ENCODE data around the gene MAD1L1. TPM values are rescaled to one million over a fixed set of nuclear protein-coding genes. Genes with fewer than 3 reads are reported as not detected.

Gene MAD1L1
- total RNA-seq, 2 donors from 2014 or later, result 59.1 to 61.4 TPM

- no peak overlapping the region for H3K27ac ChIP-seq (ENCODE audit: low read depth, low read length)
- DNase-seq, result no peak
- no peaks in the 10 kb centered on the region for H3K9me3 Mint-ChIP-seq
- WGBS, 2 experiments (ENCODE audit: insufficient coverage in 1 of 2, insufficient read length in 1 of 2), result 90 to 93% methylated on average over 2 to 4 of the region's 4 CpGs
- H3K4me1 ChIP-seq (ENCODE audit: control insufficient read depth, insufficient read depth, low read length), result no peaks in the 10 kb centered on the region
- H3K36me3 Mint-ChIP-seq (ENCODE audit: low read depth), result peaks cover 19% of the 10 kb centered on the region
- no peaks in the 10 kb centered on the region for H3K4me1 Mint-ChIP-seq
- no peak overlapping the region for H3K4me3 Mint-ChIP-seq
- no peaks in the 10 kb centered on the region for H3K9me3 ChIP-seq (ENCODE audit: control insufficient read depth, low read length)
- no peaks in the 10 kb centered on the region for H3K27me3 Mint-ChIP-seq (ENCODE audit: insufficient read depth)
- no peak overlapping the region for H3K9ac ChIP-seq (ENCODE audit: extremely low read depth, low read length, poor library complexity, severe bottlenecking)
- H3K36me3 ChIP-seq (ENCODE audit: control insufficient read depth, insufficient read depth, low read length), result peaks cover 13% of the 10 kb centered on the region
- no peak overlapping the region for H3K4me3 ChIP-seq (ENCODE audit: low read length)
- H3K27ac Mint-ChIP-seq, result peak overlapping the region; percentile 75
- no peaks in the 10 kb centered on the region for H3K27me3 ChIP-seq (ENCODE audit: control insufficient read depth, insufficient read depth, low read length, poor library complexity, severe bottlenecking)
- TF ChIP-seq CTCF (conservative IDR thresholded peaks at IDR 0.05), result no peak
Measured at GRCh38 chr7:2117646-2118045, 115.1 kb downstream of the MAD1L1 start.

- H3K4me3 Mint-ChIP-seq, result no peak overlapping the region
- H3K4me1 Mint-ChIP-seq, result no peaks in the 10 kb centered on the region
- H3K9ac ChIP-seq (ENCODE audit: extremely low read depth, low read length, poor library complexity, severe bottlenecking), result no peak overlapping the region
- H3K36me3 Mint-ChIP-seq (ENCODE audit: low read depth), result peaks cover 19% of the 10 kb centered on the region
- H3K27ac ChIP-seq (ENCODE audit: low read depth, low read length), result no peak overlapping the region
- no peak overlapping the region for H3K4me3 ChIP-seq (ENCODE audit: low read length)
- WGBS, 2 experiments (ENCODE audit: insufficient coverage in 1 of 2, insufficient read length in 1 of 2), result 85 to 86% methylated on average over 11 of the region's 11 CpGs
- no peaks in the 10 kb centered on the region for H3K9me3 ChIP-seq (ENCODE audit: control insufficient read depth, low read length)
- no peak for DNase-seq
- no peaks in the 10 kb centered on the region for H3K27me3 ChIP-seq (ENCODE audit: control insufficient read depth, insufficient read depth, low read length, poor library complexity, severe bottlenecking)
- TF ChIP-seq CTCF (conservative IDR thresholded peaks at IDR 0.05), result no peak
- H3K27ac Mint-ChIP-seq, result peak overlapping the region; percentile 20
- no peaks in the 10 kb centered on the region for H3K27me3 Mint-ChIP-seq (ENCODE audit: insufficient read depth)
- H3K9me3 Mint-ChIP-seq, result no peaks in the 10 kb centered on the region
- peaks cover 13% of the 10 kb centered on the region for H3K36me3 ChIP-seq (ENCODE audit: control insufficient read depth, insufficient read depth, low read length)
- no peaks in the 10 kb centered on the region for H3K4me1 ChIP-seq (ENCODE audit: control insufficient read depth, insufficient read depth, low read length)
Measured at GRCh38 chr7:2116989-2117591, 115.7 kb downstream of the MAD1L1 start.

- Histone ChIP-seq H3K9ac (ENCODE audit: extremely low read depth, low read length, poor library complexity, severe bottlenecking) (no peak overlapping the region), H3K4me1 (ENCODE audit: control insufficient read depth, insufficient read depth, low read length) (no peaks in the 10 kb centered on the region), H3K9me3 (ENCODE audit: control insufficient read depth, low read length) (no peaks in the 10 kb centered on the region), H3K4me3 (ENCODE audit: low read length) (no peak overlapping the region), H3K27me3 (ENCODE audit: control insufficient read depth, insufficient read depth, low read length, poor library complexity, severe bottlenecking) (no peaks in the 10 kb centered on the region), H3K36me3 (ENCODE audit: control insufficient read depth, insufficient read depth, low read length) (peaks cover 13% of the 10 kb centered on the region), H3K27ac (ENCODE audit: low read depth, low read length) (no peak overlapping the region)
- peaks cover 15% of the 10 kb centered on the region for H3K36me3 Mint-ChIP-seq (ENCODE audit: low read depth)
- H3K9me3 Mint-ChIP-seq, result no peaks in the 10 kb centered on the region
- H3K4me3 Mint-ChIP-seq, result no peak overlapping the region
- H3K27me3 Mint-ChIP-seq (ENCODE audit: insufficient read depth), result no peaks in the 10 kb centered on the region
- H3K4me1 Mint-ChIP-seq, result no peaks in the 10 kb centered on the region
- no peak for DNase-seq
- no peak for TF ChIP-seq CTCF (conservative IDR thresholded peaks at IDR 0.05)
- WGBS, 2 experiments (ENCODE audit: insufficient coverage in 1 of 2, insufficient read length in 1 of 2), result 92 to 94% methylated on average over 7 to 9 of the region's 9 CpGs
- peak overlapping the region; percentile 20 for H3K27ac Mint-ChIP-seq
Measured at GRCh38 chr7:2116448-2116810, 116.3 kb downstream of the MAD1L1 start.

Measured in endodermal cell (in vitro differentiated cells).